T47D (cell line): Measurements from ENCODE around the gene PREB.

Source experiments
- DNase-seq, 2 experiments: peaks; one replicate each; pipeline versions ENCODE4 v3.0.0 to v3.0.0-alpha.2; 2011 to 2012; ENCODE audit warnings: low read depth in 1 of 2, low spot score in 1 of 2
- JUND ChIP-seq: IDR thresholded peaks from 2 replicates; pipeline ENCODE4 v1.6.1; 2012; ENCODE audit warnings: low read depth
- in situ Hi-C: cut with HindIII; loops from 2 replicates; pipeline ENCODE4 v1.10.0; 2016; ENCODE audit warnings: low sequenced_read_pairs, low pct_unique_long_range_greater_than_20kb

Gene PREB

DNA sequence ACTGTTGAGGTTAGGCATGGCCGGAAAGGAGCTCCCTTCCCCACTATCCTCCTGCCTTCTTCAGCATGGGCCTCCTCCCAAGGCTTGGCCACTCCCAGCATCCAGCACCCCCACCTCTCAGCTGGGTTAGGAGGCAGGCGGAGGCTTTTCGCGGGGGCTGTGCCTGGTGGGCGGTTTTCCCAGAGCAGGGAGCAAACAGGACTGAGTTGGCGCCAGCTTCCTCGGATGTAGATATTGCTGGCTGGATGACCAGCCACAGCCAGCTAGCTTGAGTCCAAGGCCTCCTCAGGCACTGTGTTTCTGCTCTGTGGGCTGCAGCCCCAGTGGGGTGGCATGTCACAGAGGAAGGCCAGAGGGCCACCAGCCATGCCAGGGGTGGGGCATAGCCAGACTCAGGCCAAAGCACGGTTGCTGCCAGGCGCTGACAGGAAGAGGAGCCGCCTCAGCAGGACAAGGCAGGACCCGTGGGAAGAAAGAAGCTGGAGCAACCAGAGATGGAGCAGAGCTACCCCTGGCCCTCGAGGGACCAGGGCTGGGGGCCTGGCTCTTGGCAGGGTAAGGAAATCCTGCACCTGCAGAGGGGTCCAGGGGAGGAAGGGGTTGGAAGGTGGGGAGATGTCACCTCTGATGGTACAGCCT is 14.5 kb upstream of the PREB start, which contains the start of gene TCF23:
TSS of gene TCF23 (plus strand) at position 204 of the 639 bp plus-strand sequence. CDS start at position 334, 130 bp downstream.
- TF ChIP-seq JUND = no peak
- in situ Hi-C loops = no loop called here
- no peak for DNase-seq

DNA sequence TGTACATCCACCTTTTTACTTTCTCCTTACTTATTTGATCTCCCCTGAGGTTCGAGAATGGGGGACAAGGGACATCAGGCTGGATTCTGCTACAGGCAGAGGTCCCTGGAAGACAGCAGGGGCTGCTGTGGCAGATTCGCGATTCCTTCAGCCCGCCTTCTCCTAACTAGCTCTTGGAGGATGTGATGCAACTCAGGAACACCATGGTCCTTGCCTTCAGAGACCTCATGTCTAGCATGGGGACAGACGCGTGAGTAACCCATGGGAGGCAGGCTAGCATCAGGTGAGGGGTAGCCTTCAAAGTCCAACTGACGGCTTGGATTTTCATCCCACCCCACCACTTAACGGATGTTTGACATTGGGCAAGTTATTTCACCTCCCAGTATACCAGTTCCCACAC is 13.5 kb upstream of the PREB start:
- no peak for TF ChIP-seq JUND
- no peak for DNase-seq

DNA sequence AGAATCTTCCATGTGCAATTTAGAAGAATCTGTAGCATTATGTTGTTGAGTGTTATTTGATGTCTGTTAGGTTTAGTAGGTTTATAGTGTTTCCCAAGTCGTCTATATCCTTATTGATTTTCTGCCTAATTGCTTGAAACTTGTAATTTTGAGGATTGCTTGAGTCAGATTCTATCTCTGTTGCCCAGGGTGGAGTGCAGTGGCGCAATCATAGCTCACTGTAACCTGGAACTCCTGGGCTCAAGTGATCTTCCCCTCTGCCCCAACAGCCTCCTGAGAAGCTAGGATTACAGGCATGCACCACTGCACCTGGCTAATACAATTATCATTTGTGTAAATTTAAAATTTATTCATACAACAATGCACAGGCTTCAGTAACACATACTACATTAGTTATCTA is 11.2 kb upstream of the PREB start:
- in situ Hi-C loops = no loop called here
- TF ChIP-seq JUND = no peak
- DNase-seq = no peak

More for the DNA sequence above, 13.5 kb upstream of the PREB start:
- in situ Hi-C loops = no loop called here

DNA sequence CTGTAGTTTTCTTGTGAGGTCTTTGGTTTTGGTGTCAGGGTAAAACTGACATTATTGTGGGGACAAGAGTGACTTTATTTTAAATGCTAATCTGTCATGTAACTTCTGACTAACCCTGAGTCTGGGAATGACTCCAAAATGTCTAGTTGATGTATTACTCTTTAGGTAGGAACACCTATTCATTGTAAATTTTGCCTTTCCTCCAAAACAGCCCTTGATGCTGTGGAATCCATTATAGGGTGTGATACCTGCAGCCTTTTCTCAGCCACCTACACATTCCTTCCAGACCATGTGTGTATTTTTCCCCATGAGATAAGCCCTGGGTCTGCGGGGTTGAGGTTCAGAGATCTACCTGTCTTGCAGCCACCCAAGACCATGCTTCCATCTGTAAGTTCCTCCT is 8.8 kb upstream of the PREB start:
- in situ Hi-C loops = no loop called here

DNA sequence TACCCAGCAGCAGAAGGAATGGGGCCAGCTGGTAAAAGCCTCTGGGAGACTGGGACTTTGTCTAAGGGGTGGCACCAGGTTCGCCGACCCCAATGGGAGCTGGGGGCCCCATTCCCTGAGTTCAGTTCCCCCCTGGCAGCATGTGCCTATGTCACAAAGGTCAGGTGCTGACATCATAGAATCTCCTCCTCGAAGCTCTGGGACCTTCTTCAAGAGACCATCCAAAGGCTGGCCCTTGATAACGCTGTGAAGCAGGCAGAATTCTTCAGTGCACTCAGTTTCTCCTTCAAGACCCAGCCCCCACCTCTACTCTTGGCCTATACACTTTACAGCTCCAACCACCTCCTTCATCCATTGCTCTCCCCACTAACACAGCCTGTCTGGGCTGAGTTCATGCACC is 4.9 kb upstream of the PREB start, which contains the start of gene PRR30:
TSS of gene PRR30 (minus strand) at position 101 of the 400 bp plus-strand sequence. CDS start 1,081 bp downstream, outside the sequence.
- in situ Hi-C loops = no loop called here
- no peak for DNase-seq
- no peak for TF ChIP-seq JUND

More for the DNA sequence above, 8.8 kb upstream of the PREB start:
- no peak for TF ChIP-seq JUND
- no peak for DNase-seq

DNA sequence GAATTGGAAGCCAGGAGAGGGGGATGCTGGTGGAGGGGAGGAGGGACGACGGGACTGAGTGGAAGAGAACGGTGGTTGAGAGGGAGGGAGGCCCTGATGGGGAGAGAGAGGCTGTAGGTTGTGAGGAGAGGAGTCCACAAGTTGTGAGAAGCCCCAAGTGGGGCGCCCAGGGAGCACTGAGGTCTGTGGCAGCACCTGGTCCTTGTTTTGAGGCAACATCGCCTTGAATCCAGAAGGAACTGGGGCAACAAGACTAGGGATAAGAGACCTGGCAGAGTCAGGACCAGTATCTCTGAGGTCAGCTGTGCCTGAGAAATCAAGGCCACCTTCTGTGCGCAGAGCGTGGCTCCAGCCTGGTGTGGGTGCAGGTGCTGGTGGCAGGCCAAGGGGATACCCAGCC is 3.7 kb upstream of the PREB start:
- no peak for DNase-seq
- TF ChIP-seq JUND = no peak
- in situ Hi-C loops = no loop called here

DNA sequence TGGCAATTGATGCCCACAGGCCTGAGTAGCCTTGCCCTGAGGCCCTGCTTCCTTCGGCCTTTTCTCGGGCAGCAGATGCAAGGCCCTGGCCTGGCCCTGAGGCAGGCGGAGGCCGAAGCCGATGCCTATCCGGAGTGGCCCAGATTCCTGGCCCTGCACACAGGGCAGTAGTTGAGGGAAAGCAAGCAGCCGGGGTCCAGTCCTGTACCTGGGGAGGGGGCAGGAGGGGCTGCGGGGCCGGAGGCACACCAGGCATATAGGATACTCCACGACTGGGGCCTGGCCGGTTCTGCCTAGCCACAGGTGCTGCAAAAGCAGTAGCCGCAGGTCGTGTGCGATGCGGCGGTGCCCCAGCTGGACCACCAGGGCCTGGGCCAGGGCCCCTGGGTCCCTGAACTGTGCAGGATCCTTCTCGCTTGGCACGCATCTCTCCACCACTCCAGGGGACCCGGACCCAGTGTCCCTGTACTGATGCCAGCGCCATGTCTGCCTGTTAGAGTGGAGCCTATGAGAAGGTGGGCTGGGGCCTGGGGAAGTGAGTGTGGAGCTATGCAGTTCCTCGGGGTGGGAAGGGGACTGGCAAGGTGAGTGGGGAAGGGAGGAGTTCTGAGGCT is 3.0 kb upstream of the PREB start:
- no peak for DNase-seq
- TF ChIP-seq JUND = no peak
- in situ Hi-C loops = no loop called here

DNA sequence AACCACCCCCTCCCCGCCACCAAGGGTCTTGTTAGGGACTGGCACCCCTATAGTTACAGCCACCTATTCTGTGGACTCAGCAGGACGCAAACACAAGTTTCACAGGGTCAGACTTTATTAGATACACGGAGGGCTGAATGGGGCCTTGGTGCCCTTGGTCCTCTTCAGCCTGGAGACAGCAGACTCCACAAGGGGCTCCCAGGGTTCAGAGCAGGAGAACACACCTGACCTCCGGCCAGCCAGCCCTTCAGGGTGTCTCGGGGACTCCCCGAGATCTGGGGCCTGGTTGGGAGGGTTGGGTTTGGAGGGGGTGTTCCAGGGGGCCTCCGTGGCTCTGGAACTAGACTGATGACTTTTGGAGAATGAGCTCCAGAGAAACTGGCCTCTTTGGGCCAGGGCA is 2.3 kb upstream of the PREB start:
- in situ Hi-C loops = no loop called here
- no peak for TF ChIP-seq JUND
- DNase-seq = no peak

DNA sequence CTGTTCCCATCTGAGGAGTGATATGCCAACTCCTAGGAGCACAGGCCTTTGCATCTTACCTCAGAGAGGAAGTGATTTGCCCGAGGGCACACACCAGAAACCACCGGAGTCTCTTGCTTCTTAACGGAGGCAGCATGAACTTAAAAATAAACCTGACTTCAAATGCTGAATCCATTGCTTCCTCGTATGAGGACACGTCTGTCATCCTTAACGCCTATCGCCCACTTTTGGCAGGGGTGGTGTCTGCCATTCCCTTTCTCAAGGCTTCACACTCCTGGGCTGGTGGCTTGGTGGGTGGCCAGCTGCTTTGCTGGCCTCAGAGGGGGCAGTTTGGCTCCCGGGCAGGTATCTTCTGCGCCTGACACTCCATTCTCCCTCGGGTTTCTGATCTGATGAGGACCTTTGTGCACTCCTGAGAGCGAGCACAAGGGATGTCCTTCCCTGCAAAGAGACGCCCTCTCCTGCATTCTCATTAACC is 1.1 kb upstream of the PREB start:
- DNase-seq = no peak
- TF ChIP-seq JUND = no peak
- in situ Hi-C loops = no loop called here

DNA sequence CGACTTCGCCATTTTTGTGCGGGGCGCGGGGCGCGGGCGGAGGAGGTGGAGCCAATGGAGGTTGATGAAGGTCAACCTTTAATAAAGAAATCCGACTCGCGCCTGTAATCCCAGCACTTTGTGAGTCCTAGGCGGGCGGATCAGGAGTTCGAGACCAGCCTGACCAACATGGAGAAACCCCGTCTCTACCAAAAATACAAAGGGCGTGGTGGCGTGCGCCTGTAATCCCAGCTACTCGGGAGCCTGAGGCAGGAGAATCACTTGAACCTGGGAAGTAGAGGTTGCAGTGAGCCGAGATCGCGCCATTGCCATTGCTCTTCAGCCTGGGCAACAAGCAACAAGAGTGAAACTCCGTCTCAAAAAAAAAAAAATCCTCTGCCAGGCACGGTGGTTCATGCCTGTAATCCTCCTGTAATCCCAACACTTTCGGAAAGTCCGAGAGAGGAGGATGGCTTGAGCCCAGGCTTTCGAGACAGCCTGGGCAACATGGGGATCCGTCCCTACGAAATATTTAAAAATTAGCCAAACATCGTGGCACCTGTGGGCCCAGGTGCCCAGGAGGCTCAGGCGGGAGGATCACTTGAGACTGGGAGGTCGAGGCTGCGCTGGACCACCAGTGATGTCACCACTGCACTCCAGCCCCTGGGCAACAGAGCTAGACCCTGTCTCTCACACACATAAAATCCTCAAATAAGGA is 493 bp upstream of the PREB start:
- in situ Hi-C loops = no loop called here
- TF ChIP-seq JUND = no peak

DNA sequence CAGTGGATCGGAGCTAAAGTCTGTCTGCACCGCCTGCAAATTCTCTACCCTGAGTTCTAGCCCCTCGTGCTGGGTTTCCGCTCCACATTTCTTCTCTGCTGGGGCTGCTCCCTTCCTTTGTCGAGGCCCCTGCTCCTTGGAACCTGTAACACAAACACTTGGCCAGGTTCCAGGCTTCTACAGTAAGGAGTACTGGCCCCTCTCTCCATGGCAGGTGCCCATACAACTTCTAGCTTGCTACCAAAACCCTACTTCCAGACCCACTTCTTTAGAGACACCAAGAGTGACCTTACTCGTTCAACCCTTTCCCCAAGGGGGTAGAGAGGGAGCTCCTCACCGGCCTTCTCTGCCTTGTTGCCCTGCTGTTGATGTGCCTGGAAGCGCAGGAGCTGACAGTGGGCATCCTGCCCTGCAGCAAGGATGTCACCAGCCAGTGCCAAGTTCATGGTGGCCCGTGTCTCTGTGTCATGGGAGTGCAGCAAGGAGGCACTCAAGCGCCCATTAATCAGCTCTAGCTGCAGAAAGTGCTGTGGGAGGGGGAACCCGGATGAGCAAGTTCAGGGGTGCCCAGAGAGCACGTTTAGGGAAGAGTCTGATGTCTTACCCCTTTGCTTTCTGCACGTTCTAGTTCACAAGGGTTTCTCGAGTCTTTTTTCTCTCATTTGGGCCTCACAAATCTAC is 1.1 kb downstream of the PREB start:
- no peak for TF ChIP-seq JUND
- in situ Hi-C loops = no loop called here
- no peak for DNase-seq

More for the DNA sequence above, 493 bp upstream of the PREB start:
- DNase-seq = no peak

DNA sequence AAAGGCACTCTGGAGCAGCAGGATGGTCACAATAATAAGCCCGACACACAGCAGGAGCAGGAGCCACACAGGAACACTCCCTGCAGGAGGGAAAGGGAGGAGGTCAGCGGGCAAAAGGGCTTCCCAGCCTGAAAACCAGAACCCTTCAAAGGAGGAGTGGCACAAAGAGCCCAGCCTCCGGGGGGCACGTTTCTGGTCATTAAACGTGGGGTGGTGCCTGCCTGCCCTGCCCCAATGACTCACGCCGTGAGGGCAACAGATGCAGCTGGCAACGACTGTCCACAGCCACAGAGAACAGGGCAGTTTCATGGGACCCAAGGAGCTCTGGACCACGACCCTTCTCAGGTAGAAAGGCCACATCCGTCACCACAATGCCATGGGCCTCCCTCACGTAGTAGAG is 3.0 kb downstream of the PREB start:
- DNase-seq = no peak
- TF ChIP-seq JUND = no peak
- in situ Hi-C loops = no loop called here

DNA sequence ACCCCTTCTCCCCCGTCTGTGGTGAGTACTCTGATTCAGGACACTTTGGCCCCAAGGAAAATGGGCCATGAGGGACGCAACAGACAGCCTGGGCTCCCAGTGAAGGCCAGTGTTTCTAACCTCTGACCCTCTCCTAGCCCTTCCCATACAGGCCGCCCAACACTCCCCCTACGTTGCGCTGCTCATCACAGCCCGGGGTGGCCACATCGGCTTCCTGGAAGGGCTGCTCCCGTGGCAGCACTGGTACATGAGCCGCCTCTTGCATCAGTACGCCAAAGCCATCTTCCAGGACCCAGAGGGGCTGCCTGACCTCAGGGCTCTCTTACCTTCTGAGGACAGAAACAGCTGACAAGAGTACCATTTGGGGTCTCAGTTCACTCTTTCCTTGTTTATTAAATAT is 4.0 kb downstream of the PREB start:
- in situ Hi-C loops = no loop called here
- no peak for DNase-seq
- no peak for TF ChIP-seq JUND
